Panc1 (cell line): ENCODE data around the gene CAPNS1. TPM values are rescaled to one million over a fixed set of nuclear protein-coding genes. Genes with fewer than 3 reads are reported as not detected.
"Not testable (repeated sequence)": the region's sequence is repeated elsewhere in the genome, so short reads cannot be mapped to it uniquely, and the experiment has no call there.

ENCODE experiments used
- ATAC-seq: fragments of 200-7000 bp; cut with Tn5 transposase; 2 replicates; pipeline ENCODE4 v1.9.1; 2020; ENCODE audit warnings: mild to moderate bottlenecking, moderate library complexity
- BruUV-seq: library from RNA; stranded (reverse); fragments of 400-500 nt; replicated peaks from 2 replicates; lab custom pipeline; 2021; lab: Mats Ljungman, UMichigan
- CTCF ChIA-PET: fragments of 300-600 bp; sonication (Branson Sonifier 250); formaldehyde crosslinking; loops from one replicate; lab custom pipeline; 2022; ENCODE audit warnings: antibody characterized with exemption; lab: Charles Lee
- POLR2A ChIA-PET: fragments of 300-600 bp; sonication (Branson Sonifier 250); formaldehyde crosslinking; loops from one replicate; lab custom pipeline; 2022; ENCODE audit warnings: antibody characterized with exemption; lab: Charles Lee
- DNase-seq: peaks from one replicate; pipeline ENCODE4 v3.0.0-alpha.2; 2010; ENCODE audit warnings: low read depth, low spot score
- H3K27ac ChIP-seq: 2 replicates; pipeline ENCODE4 v1.5.1; 2011; ENCODE audit warnings: mild to moderate bottlenecking, low read length, inconsistent platforms
- H3K27me3 ChIP-seq: fragments of 200-500 bp; sonication (Bioruptor generic); 2 replicates; pipeline ENCODE4 v1.6.0; 2014; ENCODE audit warnings: low read length, inconsistent platforms; ENCODE audit not compliant: control insufficient read depth, insufficient read depth
- H3K36me3 ChIP-seq: fragments of 200-500 bp; sonication (Bioruptor generic); 2 replicates; pipeline ENCODE4 v1.5.1; 2014; ENCODE audit warnings: inconsistent platforms, mild to moderate bottlenecking, low read length, moderate library complexity; ENCODE audit not compliant: control insufficient read depth, insufficient read depth
- H3K4me1 ChIP-seq: 2 replicates; pipeline ENCODE4 v1.5.1; 2011; ENCODE audit warnings: inconsistent platforms, mild to moderate bottlenecking, low read length, moderate library complexity; ENCODE audit not compliant: control insufficient read depth, insufficient read depth
- H3K4me3 ChIP-seq, 2 experiments: 2 replicates each; pipeline ENCODE4 v1.5.1; 2011 to 2012; ENCODE audit warnings: low read depth in 2 of 2, low read length in 2 of 2, mild to moderate bottlenecking in 2 of 2, inconsistent platforms in 1 of 2, moderate library complexity in 1 of 2
- H3K9me3 ChIP-seq: fragments of 200-500 bp; sonication (Bioruptor generic); 2 replicates; pipeline ENCODE4 v1.5.1; 2014; ENCODE audit warnings: low read depth, mild to moderate bottlenecking, inconsistent platforms, low read length, moderate library complexity; ENCODE audit not compliant: control insufficient read depth, insufficient read depth
- CTCF ChIP-seq: fragments of 450-650 bp; IDR thresholded peaks from 2 replicates; pipeline ENCODE4 v1.5.1; 2017; ENCODE audit warnings: mild to moderate bottlenecking
- POLR2AphosphoS5 ChIP-seq: IDR thresholded peaks from 2 replicates; pipeline ENCODE4 v1.6.1; 2012; ENCODE audit warnings: mild to moderate bottlenecking, low read depth, low read length, moderate library complexity
- REST ChIP-seq, 2 experiments: IDR thresholded peaks; 2 replicates each; pipeline ENCODE4 v1.6.1; 2011 to 2012; ENCODE audit warnings: low read depth in 2 of 2, control low read depth in 1 of 2, low read length in 1 of 2, mild to moderate bottlenecking in 1 of 2, moderate library complexity in 1 of 2; ENCODE audit not compliant: insufficient read depth in 1 of 2
- SIN3A ChIP-seq: IDR thresholded peaks from 2 replicates; pipeline ENCODE4 v1.6.1; 2012; ENCODE audit warnings: low read depth, mild to moderate bottlenecking, low read length, moderate library complexity, borderline replicate concordance; ENCODE audit not compliant: insufficient read depth
- TCF7L2 ChIP-seq: IDR thresholded peaks from 2 replicates; pipeline ENCODE4 v1.6.1; 2011; ENCODE audit warnings: mild to moderate bottlenecking, low read depth, low read length, inconsistent platforms
- in situ Hi-C: cut with HindIII; loops from 2 replicates; pipeline ENCODE4 v1.10.0; 2016; ENCODE audit warnings: low sequenced_read_pairs, low pct_unique_long_range_greater_than_20kb
- intact Hi-C: fragments of 100-400 bp; cut with micrococcal nuclease; formaldehyde crosslinking; loops from one replicate; pipeline ENCODE4 v1.10.0; 2022; ENCODE audit not compliant: unreplicated experiment
- total RNA-seq: library from RNA; stranded (reverse); gene quantifications from one replicate; pipeline ENCODE4 v1.2.1, GENCODE V29; 2021; ENCODE audit not compliant: unreplicated experiment

CAPNS1 gene
- total RNA-seq, 1 experiment from 2014 or later, result 1,158 TPM

- ATAC-seq, POLR2A ChIA-PET, intact Hi-C loops, BruUV-seq, H3K27ac ChIP-seq, H3K9me3 ChIP-seq, H3K36me3 ChIP-seq, in situ Hi-C loops, H3K4me3 ChIP-seq, H3K4me1 ChIP-seq, H3K27me3 ChIP-seq, DNase-seq: not testable (repeated sequence)
- CTCF ChIA-PET, result interaction anchor here (0.7 kb wide), 1 partner anchor 17 kb away, joined by 3 read pairs; no protein-coding TSS in a partner anchor
Measured at GRCh38 chr19:36186722-36187121, 46.9 kb downstream of the CAPNS1 start.

- no peaks in the 10 kb centered on the region for H3K9me3 ChIP-seq
- POLR2A ChIA-PET, result no interaction called here
- BruUV-seq, result no TSS peak
- no peaks in the 10 kb centered on the region for H3K36me3 ChIP-seq
- H3K4me1 ChIP-seq, result no peaks in the 10 kb centered on the region
- intact Hi-C loops, result loop anchor here (10.0 kb wide), 1 partner anchor 299 kb away; no protein-coding TSS in a partner anchor
- TF ChIP-seq POLR2AphosphoS5 (no peak), SIN3A (no peak), CTCF (no peak), REST (IDR thresholded peaks at IDR 0.05; ENCODE audit: insufficient read depth in 1 of 2, low read depth in 2 of 2, low read length in 1 of 2) (no peak), TCF7L2 (no peak)
- no peaks in the 10 kb centered on the region for H3K27me3 ChIP-seq
- DNase-seq (no peak), ATAC-seq (no peak)
- CTCF ChIA-PET, result no interaction called here
- no peak overlapping the region for H3K27ac ChIP-seq
- in situ Hi-C loops, result no loop called here
- no peak overlapping the region for H3K4me3 ChIP-seq
Measured at GRCh38 chr19:36196249-36196648, 56.4 kb downstream of the CAPNS1 start.

- ChIA-PET POLR2A (no interaction called here), CTCF (interaction anchor here (0.6 kb wide), 1 partner anchor 29 kb away, joined by 14 read pairs; no protein-coding TSS in a partner anchor)
- no peak for DNase-seq
- in situ Hi-C loops, result no loop called here
- no peak for TF ChIP-seq TCF7L2
- no peak for TF ChIP-seq CTCF
- no peak for TF ChIP-seq POLR2AphosphoS5
- no peak for TF ChIP-seq REST (IDR thresholded peaks at IDR 0.05; ENCODE audit: insufficient read depth in 1 of 2, low read depth in 2 of 2, low read length in 1 of 2)
- no peak for TF ChIP-seq SIN3A
- Histone ChIP-seq H3K4me3 (no peak overlapping the region), H3K27me3 (no peaks in the 10 kb centered on the region), H3K27ac (no peak overlapping the region), H3K4me1 (no peaks in the 10 kb centered on the region), H3K9me3 (no peaks in the 10 kb centered on the region), H3K36me3 (no peaks in the 10 kb centered on the region)
- intact Hi-C loops, result loop anchor here (10.0 kb wide), 1 partner anchor 297 kb away; no protein-coding TSS in a partner anchor
- no peak for ATAC-seq
- no TSS peak for BruUV-seq
Measured at GRCh38 chr19:36198119-36198518, 58.3 kb downstream of the CAPNS1 start.
